ENCODE data around the gene MAPT.

GRCh38 chr17:45983614-45984310 lies 89.4 kb downstream of the MAPT start:
- TF ChIP-seq EP300 (IDR thresholded peaks at IDR 0.05) (no peak), CTCF (IDR thresholded peaks at IDR 0.05) (no peak)
